Measurements from ENCODE around the gene OSR1. TPM values are rescaled to one million over a fixed set of nuclear protein-coding genes. Genes with fewer than 3 reads are reported as not detected.

OSR1 gene
- total and polyA plus RNA-seq, 2 donors (not counting 3 experiments of a cell fraction or from before 2014, with no cell fraction given): not detected

- peaks cover 62 to 69% of the 10 kb centered on the region in 2 experiments for H3K27me3 ChIP-seq (ENCODE audit: control insufficient read depth in 2 of 2, insufficient read depth in 2 of 2, low read length in 2 of 2)
- TF ChIP-seq EZH2 (IDR thresholded peaks at IDR 0.05; ENCODE audit: borderline replicate concordance, low read depth, low read length, severe bottlenecking) (peak; percentile 36), JUN (IDR thresholded peaks at IDR 0.05; ENCODE audit: borderline replicate concordance, insufficient read depth, insufficient read length, low read depth) (no peak), GATA2 (IDR thresholded peaks at IDR 0.05; ENCODE audit: insufficient read depth, insufficient read length, low read depth, low read length) (no peak), CTCF (IDR thresholded peaks at IDR 0.05; ENCODE audit: extremely low read depth in 1 of 2, insufficient read depth in 1 of 2, low read depth in 1 of 2, low read length in 2 of 2) (no peak), FOS (IDR thresholded peaks at IDR 0.05; ENCODE audit: borderline replicate concordance, insufficient read depth, low read length) (no peak), POLR2AphosphoS5 (IDR thresholded peaks at IDR 0.05; ENCODE audit: insufficient read depth, low read depth, low read length) (no peak), MYC (IDR thresholded peaks at IDR 0.05; ENCODE audit: low read depth, low read length) (no peak)
- TF ChIP-seq, protein P1, sequence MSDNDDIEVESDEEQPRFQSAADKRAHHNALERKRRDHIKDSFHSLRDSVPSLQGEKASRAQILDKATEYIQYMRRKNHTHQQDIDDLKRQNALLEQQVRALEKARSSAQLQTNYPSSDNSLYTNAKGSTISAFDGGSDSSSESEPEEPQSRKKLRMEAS (IDR thresholded peaks at IDR 0.05; ENCODE audit: insufficient read depth, insufficient read length): no peak
- H2AFZ ChIP-seq (ENCODE audit: low read depth, low read length): no peak overlapping the region
- DNase-seq (ENCODE audit: low read depth, low spot score) (no peak), FAIRE-seq (no peak)
- no peak overlapping the region for H3K9ac ChIP-seq (replicated peaks; ENCODE audit: extremely low read depth, insufficient read depth, low read length)
- dilution Hi-C loops (cut with MboI; ENCODE audit: extremely low pct_ligation_motif_present, low sequenced_read_pairs): no loop called here
- intact Hi-C loops (cut with micrococcal nuclease): loop anchor here (2.0 kb wide), 1 partner anchor 359 kb away; no protein-coding TSS in a partner anchor
- BruUV-seq (replicated peaks): no TSS peak
- ChIA-PET POLR2A (no interaction called here), CTCF (interaction anchor here (1.0 to 2.7 kb wide), 3 partner anchors 9 to 602 kb away, joined by 3 to 25 read pairs (median 10); no protein-coding TSS in a partner anchor)
- no peak overlapping the region for H3K27ac ChIP-seq (ENCODE audit: insufficient read depth, low read depth, low read length)
- no peaks in the 10 kb centered on the region for H3K36me3 ChIP-seq (ENCODE audit: control insufficient read depth in 2 of 2, extremely low read depth in 1 of 2, insufficient read depth in 2 of 2, low read length in 2 of 2)
- H3K9me1 ChIP-seq (replicated peaks; ENCODE audit: control insufficient read depth, extremely low read depth, insufficient read depth, low read length): no peaks in the 10 kb centered on the region
- H3K79me2 ChIP-seq (ENCODE audit: control insufficient read depth, insufficient read depth, low read length): no peaks in the 10 kb centered on the region
- H3K9me3 ChIP-seq (replicated peaks; ENCODE audit: control insufficient read depth, insufficient read depth, low read length): no peaks in the 10 kb centered on the region
- H3K4me3 ChIP-seq (replicated peaks in 1 of 3; ENCODE audit: insufficient read depth in 1 of 3, low read depth in 1 of 3, low read length in 3 of 3): no peak overlapping the region
- H3K4me2 ChIP-seq (ENCODE audit: insufficient read depth, low read length): no peak overlapping the region
- H3K4me1 ChIP-seq (ENCODE audit: control insufficient read depth, extremely low read depth, insufficient read depth, low read length): peaks cover 3% of the 10 kb centered on the region
- no peaks in the 10 kb centered on the region for H4K20me1 ChIP-seq (replicated peaks; ENCODE audit: control insufficient read depth, extremely low read depth, insufficient read depth, low read length)
Measured at GRCh38 chr2:19351899-19352697, 6.3 kb downstream of the OSR1 start.
